Measurements from ENCODE around the gene SCYL1.

The SCYL1 gene

DNA sequence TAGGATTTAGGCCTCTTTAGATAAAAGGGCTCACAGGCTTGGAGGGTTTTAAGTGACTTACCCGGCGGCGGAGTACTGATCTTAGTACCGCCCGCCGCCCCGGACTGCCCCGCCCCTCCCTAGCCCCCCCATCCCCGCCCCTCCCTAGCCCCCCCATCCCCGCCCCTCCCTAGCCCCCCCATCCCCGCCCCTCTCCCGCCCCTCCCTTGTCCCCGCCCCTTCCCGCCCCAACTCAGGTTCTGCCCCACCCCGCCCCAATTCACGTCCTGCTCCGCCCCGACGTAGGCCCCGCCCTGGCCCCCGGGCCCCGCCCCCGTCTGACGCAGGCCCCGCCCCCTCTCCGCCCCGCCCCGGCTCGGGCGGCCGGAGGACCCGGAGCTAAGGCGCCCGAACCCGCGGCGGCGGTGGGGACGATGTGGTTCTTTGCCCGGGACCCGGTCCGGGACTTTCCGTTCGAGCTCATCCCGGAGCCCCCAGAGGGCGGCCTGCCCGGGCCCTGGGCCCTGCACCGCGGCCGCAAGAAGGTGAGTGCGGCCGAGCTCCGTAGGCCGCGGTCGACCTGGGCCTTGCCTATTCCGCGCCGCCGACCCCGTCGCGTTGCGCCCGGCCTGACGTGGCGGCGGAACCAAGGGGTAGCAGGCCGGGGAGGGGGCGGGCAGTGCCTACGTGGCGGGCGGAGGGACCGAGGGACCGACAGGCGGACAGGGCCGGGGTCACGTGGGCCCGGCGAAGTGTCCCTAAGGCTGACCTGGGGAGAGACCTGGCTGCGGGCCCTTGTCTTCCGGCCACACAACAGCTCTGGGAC, at the start of gene SCYL1:
TSS of gene SCYL1 (plus strand) at position 343 of the 805 bp plus-strand sequence. CDS start at position 414, 71 bp downstream.
- Histone ChIP-seq H3F3A (ENCODE audit: insufficient read depth, low read length) (no peaks in the 10 kb centered on the region), H3K9me2 (replicated peaks; ENCODE audit: insufficient read depth, low read length) (no peaks in the 10 kb centered on the region), H3K9ac (ENCODE audit: low read length) (peak within 1 kb of the TSS; percentile 96), H3K4me1 (ENCODE audit: low read length) (peaks cover 9% of the 10 kb centered on the region), H4K20me1 (ENCODE audit: insufficient read depth, low read length) (no peaks in the 10 kb centered on the region), H3K79me2 (ENCODE audit: low read length) (peaks cover 28% of the 10 kb centered on the region), H3K27ac (ENCODE audit: low read length) (peak within 1 kb of the TSS; percentile 29; the same call in 1 of the 2 replicates), H3K4me2 (ENCODE audit: low read depth, low read length) (peak within 1 kb of the TSS; percentile 97), H2AFZ (ENCODE audit: low read length) (peak within 1 kb of the TSS; percentile 83), H3K9me3 (replicated peaks; ENCODE audit: insufficient read depth, low read length) (no peaks in the 10 kb centered on the region), H3K4me3 (ENCODE audit: low read length) (peak within 1 kb of the TSS; percentile 100), H3K27me3 (replicated peaks; ENCODE audit: insufficient read depth, low read length) (no peaks in the 10 kb centered on the region), H3K36me3 (replicated peaks; ENCODE audit: insufficient read depth, low read length) (no peaks in the 10 kb centered on the region)
- TF ChIP-seq EZH2 (optimal IDR thresholded peaks at IDR 0.05; ENCODE audit: low read depth, low read length) (no peak), EZH2phosphoT487 (IDR thresholded peaks at IDR 0.05; ENCODE audit: low read length) (no peak)
- TF ChIP-seq, protein P1, sequence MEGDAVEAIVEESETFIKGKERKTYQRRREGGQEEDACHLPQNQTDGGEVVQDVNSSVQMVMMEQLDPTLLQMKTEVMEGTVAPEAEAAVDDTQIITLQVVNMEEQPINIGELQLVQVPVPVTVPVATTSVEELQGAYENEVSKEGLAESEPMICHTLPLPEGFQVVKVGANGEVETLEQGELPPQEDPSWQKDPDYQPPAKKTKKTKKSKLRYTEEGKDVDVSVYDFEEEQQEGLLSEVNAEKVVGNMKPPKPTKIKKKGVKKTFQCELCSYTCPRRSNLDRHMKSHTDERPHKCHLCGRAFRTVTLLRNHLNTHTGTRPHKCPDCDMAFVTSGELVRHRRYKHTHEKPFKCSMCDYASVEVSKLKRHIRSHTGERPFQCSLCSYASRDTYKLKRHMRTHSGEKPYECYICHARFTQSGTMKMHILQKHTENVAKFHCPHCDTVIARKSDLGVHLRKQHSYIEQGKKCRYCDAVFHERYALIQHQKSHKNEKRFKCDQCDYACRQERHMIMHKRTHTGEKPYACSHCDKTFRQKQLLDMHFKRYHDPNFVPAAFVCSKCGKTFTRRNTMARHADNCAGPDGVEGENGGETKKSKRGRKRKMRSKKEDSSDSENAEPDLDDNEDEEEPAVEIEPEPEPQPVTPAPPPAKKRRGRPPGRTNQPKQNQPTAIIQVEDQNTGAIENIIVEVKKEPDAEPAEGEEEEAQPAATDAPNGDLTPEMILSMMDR (IDR thresholded peaks at IDR 0.05; ENCODE audit: low read length), result no peak
- DNase-seq, result peak; percentile 68

DNA sequence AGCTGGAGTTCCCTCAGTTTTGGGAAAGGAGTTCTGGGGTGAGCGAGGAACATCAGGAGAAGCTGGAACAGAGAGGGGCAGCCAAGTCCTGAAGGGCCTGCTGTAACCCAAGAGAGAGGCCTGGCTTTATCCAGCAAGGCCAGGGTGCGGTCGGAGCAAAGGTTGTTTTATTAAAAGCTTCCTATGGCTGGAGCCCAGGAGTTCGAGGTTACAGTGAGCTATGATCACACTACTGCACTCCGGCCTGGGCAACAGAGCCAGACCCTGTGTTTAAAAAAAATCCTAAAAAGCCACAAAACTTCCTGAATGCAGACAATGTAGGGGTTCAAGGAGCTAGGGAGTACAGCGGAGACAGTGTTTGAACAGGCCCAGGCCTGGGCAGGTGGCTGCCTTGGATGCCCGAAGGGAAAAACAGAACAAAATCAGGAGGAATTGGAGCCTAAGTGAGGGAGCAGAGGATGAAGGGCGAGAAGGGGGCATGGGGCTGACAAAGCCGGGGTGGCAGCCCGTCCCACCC, 48.2 kb upstream of the SCYL1 start:
- TF ChIP-seq, protein P1 (IDR thresholded peaks at IDR 0.05; ENCODE audit: low read length), result no peak
- no peak for TF ChIP-seq EZH2phosphoT487 (IDR thresholded peaks at IDR 0.05; ENCODE audit: low read length)
- no peak for TF ChIP-seq EZH2 (optimal IDR thresholded peaks at IDR 0.05; ENCODE audit: low read depth, low read length)
- peak overlapping the region; percentile 95 for H3K4me2 ChIP-seq (ENCODE audit: low read depth, low read length)
- H3K9me2 ChIP-seq (replicated peaks; ENCODE audit: insufficient read depth, low read length), result no peaks in the 10 kb centered on the region
- H2AFZ ChIP-seq (ENCODE audit: low read length), result no peak overlapping the region
- H3K27me3 ChIP-seq (replicated peaks; ENCODE audit: insufficient read depth, low read length), result no peaks in the 10 kb centered on the region
- peak overlapping the region; percentile 99 for H3K9ac ChIP-seq (ENCODE audit: low read length)
- no peak for DNase-seq
- no peaks in the 10 kb centered on the region for H3K9me3 ChIP-seq (replicated peaks; ENCODE audit: insufficient read depth, low read length)
- peak overlapping the region; percentile 98 for H3K27ac ChIP-seq (ENCODE audit: low read length)
- no peaks in the 10 kb centered on the region for H3K36me3 ChIP-seq (replicated peaks; ENCODE audit: insufficient read depth, low read length)
- H3K4me3 ChIP-seq (ENCODE audit: low read length), result peak overlapping the region; percentile 86
- H3F3A ChIP-seq (ENCODE audit: insufficient read depth, low read length), result peaks cover 41% of the 10 kb centered on the region
- H3K79me2 ChIP-seq (ENCODE audit: low read length), result peaks cover 26% of the 10 kb centered on the region
- no peaks in the 10 kb centered on the region for H4K20me1 ChIP-seq (ENCODE audit: insufficient read depth, low read length)
- H3K4me1 ChIP-seq (ENCODE audit: low read length), result peaks cover 25% of the 10 kb centered on the region

DNA sequence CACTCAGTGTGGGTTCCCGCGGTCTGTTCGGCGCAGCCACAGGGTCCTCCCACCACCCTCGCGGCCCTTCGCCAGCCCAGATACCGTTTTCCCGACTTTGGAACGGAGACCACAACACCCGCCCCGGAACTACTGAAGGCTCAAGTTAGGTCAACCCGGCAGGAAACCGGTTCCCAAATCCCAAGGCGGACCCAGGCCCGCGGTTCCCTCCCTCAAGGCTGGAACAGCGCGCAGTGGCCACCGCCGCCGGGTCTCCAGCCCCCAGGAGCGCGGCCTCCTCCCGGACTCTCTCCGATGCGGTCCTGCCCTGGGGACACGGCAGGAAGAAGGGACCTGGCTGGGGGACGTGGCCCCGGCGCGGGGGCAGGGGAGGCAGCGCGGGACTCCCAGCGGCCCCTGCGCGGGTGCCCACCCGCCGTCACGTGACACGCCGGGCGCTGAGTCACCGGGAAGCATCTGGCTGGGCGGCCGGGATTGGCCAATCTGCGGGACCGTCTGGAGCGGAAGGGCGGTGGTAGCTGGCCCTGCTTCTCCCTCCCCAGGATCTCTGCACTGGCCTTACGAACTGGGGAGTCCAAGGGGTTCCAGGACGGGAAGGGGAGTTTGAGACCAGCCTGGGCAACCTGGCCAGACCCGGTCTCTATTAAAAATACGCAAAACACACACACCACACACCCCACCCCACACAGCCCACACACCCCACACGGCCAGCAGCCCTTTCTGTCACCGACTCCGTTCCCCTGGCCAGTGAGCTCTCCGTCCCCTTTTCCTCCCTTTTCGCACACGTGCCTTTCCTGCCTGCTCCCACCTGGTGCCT, 47.5 kb upstream of the SCYL1 start:
- TF ChIP-seq EZH2 (optimal IDR thresholded peaks at IDR 0.05; ENCODE audit: low read depth, low read length) (no peak), EZH2phosphoT487 (IDR thresholded peaks at IDR 0.05; ENCODE audit: low read length) (no peak)
- TF ChIP-seq, protein P1 (IDR thresholded peaks at IDR 0.05; ENCODE audit: low read length), result no peak
- Histone ChIP-seq H3F3A (ENCODE audit: insufficient read depth, low read length) (peaks cover 36% of the 10 kb centered on the region), H3K4me2 (ENCODE audit: low read depth, low read length) (peak overlapping the region; percentile 95), H3K27me3 (replicated peaks; ENCODE audit: insufficient read depth, low read length) (no peaks in the 10 kb centered on the region), H3K9ac (ENCODE audit: low read length) (peak overlapping the region; percentile 99), H3K4me3 (ENCODE audit: low read length) (peak overlapping the region; percentile 86), H4K20me1 (ENCODE audit: insufficient read depth, low read length) (no peaks in the 10 kb centered on the region), H2AFZ (ENCODE audit: low read length) (no peak overlapping the region; the same call in 1 of the 2 replicates), H3K4me1 (ENCODE audit: low read length) (peaks cover 21% of the 10 kb centered on the region), H3K79me2 (ENCODE audit: low read length) (peaks cover 24% of the 10 kb centered on the region), H3K36me3 (replicated peaks; ENCODE audit: insufficient read depth, low read length) (no peaks in the 10 kb centered on the region), H3K9me2 (replicated peaks; ENCODE audit: insufficient read depth, low read length) (no peaks in the 10 kb centered on the region), H3K9me3 (replicated peaks; ENCODE audit: insufficient read depth, low read length) (no peaks in the 10 kb centered on the region), H3K27ac (ENCODE audit: low read length) (peak overlapping the region; percentile 98)
- DNase-seq, result peak; percentile 94

Measured in MM.1S (cell line).